Panc1 (cell line): Measurements from ENCODE around the gene GALNT10.

Experiments used
- CTCF ChIP-seq: fragments of 450-650 bp; IDR thresholded peaks from 2 replicates; pipeline ENCODE4 v1.5.1; 2017; ENCODE audit warnings: mild to moderate bottlenecking
- POLR2AphosphoS5 ChIP-seq: IDR thresholded peaks from 2 replicates; pipeline ENCODE4 v1.6.1; 2012; ENCODE audit warnings: mild to moderate bottlenecking, low read depth, low read length, moderate library complexity
- REST ChIP-seq, 2 experiments: IDR thresholded peaks; 2 replicates each; pipeline ENCODE4 v1.6.1; 2011 to 2012; ENCODE audit warnings: low read depth in 2 of 2, control low read depth in 1 of 2, low read length in 1 of 2, mild to moderate bottlenecking in 1 of 2, moderate library complexity in 1 of 2; ENCODE audit not compliant: insufficient read depth in 1 of 2

GRCh38 chr5:154401355-154401754, 210.8 kb downstream of the GALNT10 start:
- TF ChIP-seq CTCF (no peak), POLR2AphosphoS5 (no peak), REST (IDR thresholded peaks at IDR 0.05; ENCODE audit: insufficient read depth in 1 of 2, low read depth in 2 of 2, low read length in 1 of 2) (no peak)
